Measurements from ENCODE around the gene MACC1. TPM values are rescaled to one million over a fixed set of nuclear protein-coding genes. Genes with fewer than 3 reads are reported as not detected.

MACC1 gene
- total and polyA plus RNA-seq, 10 of the 15 experiments (the other 5 are each of a cell fraction or from before 2014, with no cell fraction given) = 6.0 to 61.1 (median 12.7) TPM

GRCh38 chr7:20129920-20130319 is 87.3 kb downstream of the MACC1 start:
- RAD21 ChIA-PET (ENCODE audit: unreplicated experiment) = interaction anchor here (1.2 kb wide), 1 partner anchor 148 kb away, joined by 3 read pairs; no protein-coding TSS in a partner anchor
- POLR2A ChIA-PET = interaction anchor here (1.0 kb wide), 1 partner anchor 14 kb away, joined by 3 read pairs; no protein-coding TSS in a partner anchor
- no peak for TF ChIP-seq NR2C2 (IDR thresholded peaks at IDR 0.05; ENCODE audit: borderline replicate concordance, control insufficient read depth, insufficient read length, low read depth)
- TF ChIP-seq JUNB (IDR thresholded peaks at IDR 0.05) = no peak
- no peak for TF ChIP-seq NRF1 (conservative IDR thresholded peaks at IDR 0.05; ENCODE audit: low read depth, low read length)
- TF ChIP-seq ATF7 (IDR thresholded peaks at IDR 0.05; ENCODE audit: low read depth) = no peak
- TF ChIP-seq E2F8 (IDR thresholded peaks at IDR 0.05; ENCODE audit: low read depth, partially characterized antibody) = no peak
- TF ChIP-seq ZBTB11 (CRISPR knock-in tag; IDR thresholded peaks at IDR 0.05) = no peak
- no peak for TF ChIP-seq WRNIP1 (IDR thresholded peaks at IDR 0.05; ENCODE audit: borderline replicate concordance, low read depth, low read length)
- TF ChIP-seq RFX5 (IDR thresholded peaks at IDR 0.05; ENCODE audit: low read depth, low read length) = no peak

More at GRCh38 chr7:20129920-20130319, 87.3 kb downstream of the MACC1 start:
- no peaks in the 10 kb centered on the region; a peak in 1 of 4 replicates for H3K36me3 ChIP-seq (ENCODE audit: control insufficient read depth in 2 of 2, insufficient read depth in 2 of 2, low read length in 1 of 2)
- H3K27ac ChIP-seq (ENCODE audit: control insufficient read depth, insufficient read depth) = no peak overlapping the region
- no peak overlapping the region for H3K9ac ChIP-seq (ENCODE audit: control insufficient read depth, insufficient read depth, low read length)
- no peaks in the 10 kb centered on the region for H3K4me1 ChIP-seq (ENCODE audit: control insufficient read depth, insufficient read depth, low read length)
- no peak for FAIRE-seq
- no peaks in the 10 kb centered on the region for H4K20me1 ChIP-seq (ENCODE audit: control insufficient read depth, insufficient read depth)
- intact Hi-C loops (cut with micrococcal nuclease; ENCODE audit: unreplicated experiment) = loop anchor here (5.0 kb wide), 1 partner anchor 378 kb away; no protein-coding TSS in a partner anchor
- SMC1A ChIA-PET (ENCODE audit: uncharacterized antibody, unreplicated experiment) = interaction anchor here (0.7 to 1.8 kb wide), 4 partner anchors 13 to 183 kb away, joined by 3 to 5 read pairs (median 4); no protein-coding TSS in a partner anchor
- CTCF ChIA-PET = no interaction called here
- H3K27me3 ChIP-seq (replicated peaks in 1 of 2; ENCODE audit: control insufficient read depth in 2 of 2, insufficient read depth in 2 of 2, low read length in 1 of 2) = no peaks in the 10 kb centered on the region
- no peak for ATAC-seq
- in situ Hi-C loops (cut with MboI) = no loop called here
- no peak overlapping the region for H2AFZ ChIP-seq (ENCODE audit: control insufficient read depth, low read depth, low read length)
- no TSS peak for BruUV-seq (replicated peaks)
- H3K4me3 ChIP-seq = no peak overlapping the region
- no peaks in the 10 kb centered on the region for H3K79me2 ChIP-seq (ENCODE audit: control insufficient read depth, insufficient read depth, low read length)
- H3K9me3 ChIP-seq (replicated peaks; ENCODE audit: control insufficient read depth, insufficient read depth, low read length) = no peaks in the 10 kb centered on the region; the same call in 2 of the 3 replicates
- DNase-seq (ENCODE audit: low read depth, low spot score) = no peak
- no peak overlapping the region for H3K4me2 ChIP-seq (ENCODE audit: control insufficient read depth, insufficient read depth)

All from GM12878 (cell line).